ENCODE data around the gene IDH3A. TPM values are rescaled to one million over a fixed set of nuclear protein-coding genes. Genes with fewer than 3 reads are reported as not detected.

Gene IDH3A
- polyA plus RNA-seq, 3 donors: 46.5 to 85.0 (median 74.0) TPM

- peaks cover 0 to 4% (median 3%) of the 10 kb centered on the region in 3 donors for H3K27me3 Mint-ChIP-seq (ENCODE audit: low read depth in 3 of 3)
- H3K36me3 Mint-ChIP-seq: no peaks in the 10 kb centered on the region
- peak overlapping the region in 1 of 7 donors; percentile 53 for H3K27ac Mint-ChIP-seq
- intact Hi-C loops (cut with micrococcal nuclease): no loop called here
- DNase-seq: no peak
- no peak overlapping the region for H3K4me2 ChIP-seq (replicated peaks; ENCODE audit: extremely low read depth, low read length, poor library complexity, severe bottlenecking)
- no peak overlapping the region for H3K4me3 Mint-ChIP-seq
- no peaks in the 10 kb centered on the region for H3K36me3 ChIP-seq (replicated peaks in 1 of 2; ENCODE audit: control insufficient read depth in 1 of 2, insufficient read depth in 2 of 2, low read length in 2 of 2)
- H3K27ac ChIP-seq (ENCODE audit: low read depth in 1 of 2, low read length in 2 of 2): no peak overlapping the region
- no peak for TF ChIP-seq CTCF (IDR thresholded peaks at IDR 0.05)
- WGBS (ENCODE audit: insufficient coverage): 75% methylated on average over 19 of the region's 20 CpGs
- no peaks in the 10 kb centered on the region for H3K9me3 Mint-ChIP-seq
- H3K9me3 ChIP-seq (replicated peaks in 1 of 2; ENCODE audit: control insufficient read depth in 1 of 2, insufficient read depth in 1 of 2, low read length in 2 of 2): no peaks in the 10 kb centered on the region
- H3K79me2 ChIP-seq (ENCODE audit: insufficient read depth, low read length): no peaks in the 10 kb centered on the region
- H3K27me3 ChIP-seq (ENCODE audit: control insufficient read depth in 2 of 2, insufficient read depth in 2 of 2, low read length in 2 of 2): no peaks in the 10 kb centered on the region
- no peaks in the 10 kb centered on the region for H3K4me1 Mint-ChIP-seq
- no peaks in the 10 kb centered on the region for H3K4me1 ChIP-seq (ENCODE audit: control insufficient read depth in 1 of 2, insufficient read depth in 2 of 2, low read length in 2 of 2)
- H3K9ac ChIP-seq (ENCODE audit: insufficient read depth, low read length, poor library complexity, severe bottlenecking): no peak overlapping the region
- no peaks in the 10 kb centered on the region for H4K20me1 ChIP-seq (ENCODE audit: insufficient read depth, low read length)
- H2AFZ ChIP-seq (ENCODE audit: insufficient read depth, low read depth, low read length, poor library complexity, severe bottlenecking): no peak overlapping the region
- no peak overlapping the region for H3K4me3 ChIP-seq (replicated peaks in 1 of 3; ENCODE audit: low read depth in 2 of 3, low read length in 3 of 3)
These were observed 59.9 kb downstream of the IDH3A start for GRCh38 chr15:78208887-78209645.

GRCh38 chr15:78209646-78210348, 60.6 kb downstream of the IDH3A start:
- intact Hi-C loops (cut with micrococcal nuclease): no loop called here
- Mint-ChIP-seq H3K27ac (no peak overlapping the region), H3K27me3 (ENCODE audit: low read depth in 3 of 3) (peaks cover 0 to 4% (median 3%) of the 10 kb centered on the region in 3 donors), H3K4me3 (no peak overlapping the region), H3K4me1 (no peaks in the 10 kb centered on the region), H3K36me3 (no peaks in the 10 kb centered on the region), H3K9me3 (no peaks in the 10 kb centered on the region)
- Histone ChIP-seq H3K9me3 (replicated peaks in 1 of 2; ENCODE audit: control insufficient read depth in 1 of 2, insufficient read depth in 1 of 2, low read length in 2 of 2) (no peaks in the 10 kb centered on the region), H3K27ac (ENCODE audit: low read depth in 1 of 2, low read length in 2 of 2) (no peak overlapping the region), H3K79me2 (ENCODE audit: insufficient read depth, low read length) (no peaks in the 10 kb centered on the region), H2AFZ (ENCODE audit: insufficient read depth, low read depth, low read length, poor library complexity, severe bottlenecking) (no peak overlapping the region), H3K4me1 (ENCODE audit: control insufficient read depth in 1 of 2, insufficient read depth in 2 of 2, low read length in 2 of 2) (no peaks in the 10 kb centered on the region), H4K20me1 (ENCODE audit: insufficient read depth, low read length) (no peaks in the 10 kb centered on the region), H3K4me3 (replicated peaks in 1 of 3; ENCODE audit: low read depth in 2 of 3, low read length in 3 of 3) (no peak overlapping the region), H3K27me3 (ENCODE audit: control insufficient read depth in 2 of 2, insufficient read depth in 2 of 2, low read length in 2 of 2) (no peaks in the 10 kb centered on the region), H3K9ac (ENCODE audit: insufficient read depth, low read length, poor library complexity, severe bottlenecking) (no peak overlapping the region), H3K36me3 (replicated peaks in 1 of 2; ENCODE audit: control insufficient read depth in 1 of 2, insufficient read depth in 2 of 2, low read length in 2 of 2) (no peaks in the 10 kb centered on the region), H3K4me2 (replicated peaks; ENCODE audit: extremely low read depth, low read length, poor library complexity, severe bottlenecking) (no peak overlapping the region)
- DNase-seq: no peak
- 81% methylated on average over 6 of the region's 9 CpGs for WGBS (ENCODE audit: insufficient coverage)
- TF ChIP-seq CTCF (IDR thresholded peaks at IDR 0.05): no peak

Measured in CD14-positive monocyte (primary cell).